ENCODE measurements around the gene FSD1.
"Not testable (repeated sequence)": the region's sequence is repeated elsewhere in the genome, so short reads cannot be mapped to it uniquely, and the experiment has no call there.

FSD1 gene

GRCh38 chr19:4286141-4286540 lies 18.3 kb upstream of the FSD1 start:
- DNase-seq = not testable (repeated sequence)

GRCh38 chr19:4288091-4288777 lies 16.2 kb upstream of the FSD1 start:
- DNase-seq = no peak

DNA sequence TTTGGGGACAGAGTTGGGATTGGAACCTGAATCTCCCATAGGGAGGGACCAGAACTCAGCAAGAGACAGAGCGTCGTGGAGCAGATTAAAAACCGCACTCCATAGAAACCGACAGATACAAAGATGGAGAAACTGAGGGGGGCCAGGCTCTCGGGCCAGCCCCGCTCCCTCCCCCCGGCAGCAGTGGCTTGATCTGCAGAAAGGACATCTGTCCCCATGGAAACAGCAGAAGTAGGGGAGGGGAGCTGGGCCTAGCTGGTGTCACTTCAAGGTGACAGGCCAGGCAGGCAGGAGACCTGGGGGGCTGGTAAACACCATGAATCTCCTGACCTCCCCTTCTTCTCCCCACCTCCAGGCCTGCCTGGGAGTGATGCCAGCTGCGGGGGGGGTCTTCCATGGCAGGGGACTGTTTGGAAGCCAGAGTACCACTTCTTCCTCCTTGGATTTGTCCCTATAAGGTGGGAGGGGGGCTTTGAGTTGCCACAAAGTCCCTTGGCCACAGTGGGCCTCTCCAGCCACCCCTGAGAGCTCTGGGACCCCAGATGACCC lies 13.1 kb upstream of the FSD1 start:
- no peak for DNase-seq

- no peak for DNase-seq
Observed at GRCh38 chr19:4292515-4292914, 11.9 kb upstream of the FSD1 start.

- DNase-seq = no peak
Observed at GRCh38 chr19:4294389-4294788, 10.0 kb upstream of the FSD1 start.

GRCh38 chr19:4295972-4296771 lies 8.2 kb upstream of the FSD1 start:
- peak; percentile 45 for DNase-seq

- DNase-seq = no peak
Observed at GRCh38 chr19:4297901-4298809, 6.2 kb upstream of the FSD1 start.

- DNase-seq = no peak
Observed at GRCh38 chr19:4298810-4299550, 5.4 kb upstream of the FSD1 start.

GRCh38 chr19:4300589-4300988 lies 3.8 kb upstream of the FSD1 start:
- DNase-seq = no peak

DNA sequence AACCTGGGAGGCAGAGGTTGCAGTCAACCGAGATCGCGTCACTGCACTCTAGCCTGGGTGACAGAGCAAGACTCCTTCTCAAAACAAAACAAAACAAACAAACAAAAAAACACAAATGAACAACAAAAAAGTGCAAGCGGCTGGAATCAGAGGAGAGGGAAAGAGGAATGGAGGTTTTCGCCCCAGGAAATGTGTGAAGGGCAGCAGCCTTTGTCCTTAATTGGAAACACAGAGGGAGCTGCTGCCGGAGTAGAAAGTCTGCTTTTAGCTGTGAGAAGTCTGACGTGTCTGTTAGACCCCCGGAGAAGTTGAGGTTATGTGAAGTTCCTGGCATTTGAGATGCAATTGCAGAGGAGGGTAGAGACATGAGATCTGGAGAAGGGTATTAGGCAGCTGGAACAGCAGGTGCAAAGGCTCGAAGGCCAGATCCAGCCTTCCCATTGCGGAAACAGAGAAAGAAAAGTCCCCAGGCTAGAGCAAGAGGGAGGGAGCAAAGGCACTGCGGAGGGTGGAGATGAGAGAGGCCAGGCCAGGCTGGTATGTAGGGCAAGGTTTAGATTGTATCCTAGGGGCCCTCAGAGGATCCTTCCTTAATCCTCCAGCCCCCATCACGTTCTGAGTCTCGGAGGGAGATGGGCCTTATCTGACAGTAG lies 2.7 kb upstream of the FSD1 start:
- no peak for DNase-seq

- DNase-seq = no peak
Observed at GRCh38 chr19:4302243-4302640, 2.2 kb upstream of the FSD1 start, which contains the start of gene TMIGD2. Gene TMIGD2 (minus strand): TSS chr19:4302389. CDS start chr19:4302385, 4 bp downstream.

- no peak for DNase-seq
Observed at GRCh38 chr19:4303819-4304537, 420 bp upstream of the FSD1 start.

DNA sequence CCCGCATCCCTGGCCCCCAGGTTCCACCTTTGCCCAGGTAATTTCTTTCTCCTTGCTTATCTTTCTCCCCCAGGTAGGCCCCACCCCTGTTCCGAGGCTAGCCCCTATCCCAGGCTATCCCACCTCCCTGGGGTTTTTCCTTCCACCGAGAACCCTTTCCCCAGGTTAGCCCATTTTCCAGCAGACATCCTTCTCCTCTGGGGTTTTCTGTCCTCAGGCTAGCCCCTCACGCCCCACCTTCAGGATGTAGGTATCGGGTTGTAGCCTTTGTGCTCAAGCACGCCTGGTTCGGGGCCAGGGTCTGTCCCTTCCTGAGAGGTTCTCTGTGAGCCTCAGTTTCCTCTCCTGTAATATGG lies 837 bp downstream of the FSD1 start:
- no peak for DNase-seq

DNA sequence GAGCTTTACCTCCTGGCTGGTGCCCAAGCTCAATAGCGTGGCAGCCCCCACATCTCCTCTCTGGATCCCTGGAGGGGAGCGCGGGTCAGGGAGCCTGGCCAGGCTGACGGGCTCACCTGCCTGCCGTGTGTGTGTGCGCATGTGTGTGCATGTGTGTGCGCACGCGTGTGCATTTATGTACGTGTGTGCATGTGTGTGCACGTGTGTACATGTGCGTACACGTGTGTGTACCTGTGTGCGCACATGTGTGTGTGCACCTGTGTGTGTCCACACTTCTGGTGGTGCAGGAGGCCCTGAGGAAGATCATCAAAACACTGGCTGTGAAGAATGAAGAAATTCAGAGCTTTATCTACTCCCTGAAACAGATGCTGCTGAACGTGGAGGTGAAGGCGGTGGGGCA lies 1.3 kb downstream of the FSD1 start:
- DNase-seq = no peak

DNA sequence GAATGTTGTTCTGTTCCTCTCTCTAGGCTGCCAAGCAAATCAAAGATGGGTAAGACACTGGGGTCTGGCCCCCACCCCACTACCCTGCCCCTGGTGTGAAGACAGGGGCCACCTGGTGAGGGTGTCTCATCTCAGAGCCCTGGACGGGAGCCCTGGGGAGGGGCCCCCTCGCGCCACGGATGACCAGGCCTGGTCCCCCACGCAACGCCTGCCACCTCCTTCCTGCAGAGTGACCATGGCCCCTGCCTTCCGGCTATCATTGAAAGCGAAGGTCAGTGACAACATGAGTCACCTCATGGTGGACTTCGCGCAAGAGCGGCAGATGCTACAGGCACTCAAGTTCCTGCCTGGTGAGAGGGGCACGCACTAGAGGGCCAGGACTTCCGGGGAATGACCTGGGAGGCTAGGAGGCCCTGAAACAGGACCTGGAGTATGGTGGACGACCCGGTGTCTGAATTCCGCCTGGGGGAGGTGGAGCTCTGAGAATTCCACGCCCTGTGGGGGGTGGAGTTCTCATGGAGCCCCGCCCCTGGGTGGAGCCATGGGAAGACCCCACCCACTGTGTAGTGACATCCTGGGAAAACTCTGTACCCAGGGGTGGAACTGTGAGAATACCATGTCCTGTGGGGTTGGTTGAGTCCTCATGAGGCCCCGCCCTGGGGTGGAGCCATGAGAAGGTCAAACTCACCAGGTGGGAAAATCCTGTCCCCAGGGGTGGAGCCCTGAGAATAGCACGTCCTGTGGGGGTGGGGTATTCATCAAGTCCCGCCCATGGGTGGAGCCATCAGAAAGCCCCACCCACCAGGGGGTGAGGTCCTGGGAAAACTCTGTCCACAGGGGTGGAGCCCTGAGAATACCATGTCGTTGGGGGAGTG lies 6.1 kb downstream of the FSD1 start:
- DNase-seq = no peak

DNA sequence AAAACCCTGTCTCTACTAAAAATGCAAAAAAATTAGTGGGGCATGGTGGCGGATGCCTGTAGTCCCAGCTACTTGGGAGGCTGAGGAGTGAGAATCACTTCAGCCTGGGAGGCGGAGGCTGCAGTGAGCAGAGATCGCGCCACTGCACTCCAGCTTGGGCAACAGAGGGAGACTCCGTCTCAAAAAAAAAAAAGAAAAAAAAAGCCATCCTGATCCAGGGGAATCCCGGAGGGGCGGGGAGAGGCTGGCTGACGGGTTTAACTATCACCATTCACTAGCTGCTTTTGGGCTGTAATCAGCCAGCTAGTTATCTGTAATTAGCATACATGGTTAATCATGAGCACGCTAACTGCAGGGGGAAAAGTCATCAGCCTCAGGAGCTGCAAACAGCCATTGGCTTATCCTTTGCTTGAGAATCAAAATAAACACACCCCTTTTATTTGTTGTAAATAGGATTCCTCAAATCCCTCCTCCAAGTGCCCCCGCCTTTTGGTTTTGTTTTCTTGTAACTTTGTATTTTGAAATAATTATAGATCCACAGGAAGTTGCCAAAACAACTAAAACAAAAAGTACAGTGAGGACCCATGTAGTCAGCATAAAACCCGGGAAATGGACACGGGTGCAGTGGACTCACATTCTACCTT lies 9.6 kb downstream of the FSD1 start:
- no peak for DNase-seq

GRCh38 chr19:4316956-4317355 lies 12.6 kb downstream of the FSD1 start:
- no peak for DNase-seq

DNA sequence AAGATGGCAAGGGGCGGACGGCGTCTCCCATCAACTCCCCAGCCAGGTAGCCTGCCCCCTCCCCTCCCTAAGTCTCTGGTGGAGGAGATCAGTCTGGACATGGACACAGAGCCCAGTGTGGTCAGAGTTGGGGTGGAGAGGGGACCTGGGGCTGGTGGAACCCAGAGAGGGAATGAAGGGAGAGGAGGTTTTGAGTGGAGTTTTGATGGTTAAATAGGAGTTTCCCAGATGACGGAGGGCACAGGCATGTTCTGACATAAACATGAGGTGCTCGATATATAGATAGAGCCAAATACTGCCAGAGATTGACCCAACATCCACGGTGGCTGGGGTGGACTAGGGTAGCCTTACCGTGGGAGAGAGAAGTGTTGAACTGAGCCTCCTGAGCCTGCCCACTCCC lies 14.1 kb downstream of the FSD1 start:
- DNase-seq = no peak

- DNase-seq = no peak
Observed at GRCh38 chr19:4319067-4319718, 14.8 kb downstream of the FSD1 start.
